Measurements from ENCODE around the gene ZNF804B. TPM values are rescaled to one million over a fixed set of nuclear protein-coding genes. Genes with fewer than 3 reads are reported as not detected.

The ZNF804B gene
- not detected for total RNA-seq

DNA sequence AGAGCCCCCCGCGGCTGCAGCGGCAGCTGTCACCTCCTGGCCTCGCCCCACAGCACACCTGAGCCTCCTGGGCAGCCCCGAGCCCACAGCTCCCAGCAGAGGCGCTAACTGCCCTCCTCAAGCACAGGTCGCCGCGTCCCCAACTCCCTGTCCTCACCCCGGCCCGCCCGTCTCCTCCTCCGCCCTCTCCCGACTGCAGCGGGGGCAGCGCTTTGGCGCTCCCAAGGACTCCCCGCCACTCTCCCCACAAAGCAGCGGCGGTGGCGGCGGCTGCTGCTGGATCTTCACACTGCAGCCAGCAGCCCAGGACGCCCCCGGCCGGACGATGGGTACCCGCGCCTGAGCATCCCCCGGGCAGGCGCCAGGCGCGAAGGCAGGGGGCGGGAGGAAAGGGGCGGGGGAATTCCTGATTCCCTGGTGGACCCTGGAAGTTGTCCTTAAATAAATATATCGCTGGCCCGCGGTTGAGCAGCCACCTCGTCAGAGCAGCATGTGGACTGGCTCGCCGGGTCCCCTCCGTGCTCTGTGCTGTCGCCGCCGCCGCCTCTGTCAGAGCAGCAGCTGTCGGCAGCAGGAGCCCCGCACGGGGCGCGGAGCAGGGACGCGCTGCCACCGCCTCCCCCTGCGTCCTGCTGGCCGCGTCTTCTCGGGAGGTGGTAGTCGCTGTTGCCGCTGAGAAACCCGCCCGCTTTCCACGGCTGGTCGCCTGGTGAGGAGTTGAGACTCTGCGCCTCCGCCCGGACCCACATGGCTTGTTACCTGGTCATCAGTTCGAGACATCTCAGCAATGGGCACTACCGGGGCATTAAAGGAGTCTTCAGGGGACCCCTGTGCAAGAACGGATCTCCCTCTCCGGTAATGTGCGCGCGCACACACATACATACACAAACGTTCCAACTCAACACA lies at the start of gene ZNF804B:
ZNF804B (plus strand) TSS at position 471 of the 906 bp plus-strand sequence; CDS start at position 748, 277 bp downstream.
- intact Hi-C loops (cut with DNase I), result no loop called here
- Histone ChIP-seq H3K27ac (no peak within 1 kb of the TSS), H3K9me3 (no peaks in the 10 kb centered on the region), H3K4me1 (peaks cover 4% of the 10 kb centered on the region), H3K4me3 (peak within 1 kb of the TSS; percentile 19), H3K9ac (ENCODE audit: low read depth in 2 of 2, low read length in 2 of 2) (peak within 1 kb of the TSS in 1 of 2 donors; percentile 40), H3K36me3 (no peaks in the 10 kb centered on the region), H3K27me3 (peaks cover 29% of the 10 kb centered on the region)
- TF ChIP-seq CTCF (IDR thresholded peaks at IDR 0.05), result no peak
- DNase-seq, result no peak

- TF ChIP-seq CTCF (IDR thresholded peaks at IDR 0.05), result no peak
- intact Hi-C loops (cut with DNase I), result no loop called here
- Histone ChIP-seq H3K4me1 (no peaks in the 10 kb centered on the region), H3K9me3 (no peaks in the 10 kb centered on the region), H3K4me3 (no peak overlapping the region), H3K36me3 (no peaks in the 10 kb centered on the region), H3K27ac (no peak overlapping the region), H3K27me3 (no peaks in the 10 kb centered on the region), H3K9ac (ENCODE audit: low read depth in 2 of 2, low read length in 2 of 2) (no peak overlapping the region)
- no peak for DNase-seq
Measured at GRCh38 chr7:88735920-88736319, 23.6 kb upstream of the ZNF804B start.

- Histone ChIP-seq H3K9me3 (no peaks in the 10 kb centered on the region), H3K27ac (no peak overlapping the region), H3K27me3 (no peaks in the 10 kb centered on the region), H3K4me3 (no peak overlapping the region), H3K36me3 (no peaks in the 10 kb centered on the region), H3K4me1 (no peaks in the 10 kb centered on the region), H3K9ac (ENCODE audit: low read depth in 2 of 2, low read length in 2 of 2) (no peak overlapping the region)
- intact Hi-C loops (cut with DNase I), result no loop called here
- DNase-seq, result no peak
- no peak for TF ChIP-seq CTCF (IDR thresholded peaks at IDR 0.05)
Measured at GRCh38 chr7:88737632-88738031, 21.9 kb upstream of the ZNF804B start.

- intact Hi-C loops (cut with DNase I), result no loop called here
- no peak for DNase-seq
- H3K4me1 ChIP-seq, result no peaks in the 10 kb centered on the region
- no peaks in the 10 kb centered on the region for H3K9me3 ChIP-seq
- no peaks in the 10 kb centered on the region for H3K36me3 ChIP-seq
- H3K9ac ChIP-seq (ENCODE audit: low read depth in 2 of 2, low read length in 2 of 2), result no peak overlapping the region
- no peak for TF ChIP-seq CTCF (IDR thresholded peaks at IDR 0.05)
- no peaks in the 10 kb centered on the region for H3K27me3 ChIP-seq
- no peak overlapping the region for H3K27ac ChIP-seq
- no peak overlapping the region for H3K4me3 ChIP-seq
Measured at GRCh38 chr7:88746126-88746525, 13.4 kb upstream of the ZNF804B start.

DNA sequence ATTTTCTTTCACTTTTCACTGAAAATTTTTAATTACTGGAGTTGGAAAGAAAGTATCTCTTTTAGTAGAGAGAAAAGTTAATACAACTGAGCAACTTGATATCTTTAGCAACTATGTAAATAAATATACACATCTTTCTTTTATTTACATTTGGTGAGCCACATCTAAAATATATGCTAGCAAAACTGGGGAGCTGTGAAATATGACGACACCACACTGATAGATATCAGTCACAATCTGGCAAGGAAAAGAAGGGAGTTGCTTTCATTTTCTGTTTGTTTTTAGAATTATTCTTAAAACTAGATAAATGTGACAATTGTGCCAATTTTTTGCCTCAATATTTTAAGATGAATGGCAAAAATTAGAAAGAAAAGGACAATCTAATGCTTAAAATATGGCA lies 2.7 kb upstream of the ZNF804B start:
- Histone ChIP-seq H3K36me3 (no peaks in the 10 kb centered on the region), H3K27me3 (peaks cover 23% of the 10 kb centered on the region), H3K9me3 (no peaks in the 10 kb centered on the region), H3K27ac (no peak overlapping the region), H3K4me1 (peaks cover 4% of the 10 kb centered on the region), H3K9ac (ENCODE audit: low read depth in 2 of 2, low read length in 2 of 2) (no peak overlapping the region), H3K4me3 (no peak overlapping the region)
- intact Hi-C loops (cut with DNase I), result no loop called here
- TF ChIP-seq CTCF (IDR thresholded peaks at IDR 0.05), result no peak
- DNase-seq, result no peak
